HepG2 (cell line): ENCODE results near the gene MYOF. TPM values are rescaled to one million over a fixed set of nuclear protein-coding genes. Genes with fewer than 3 reads are reported as not detected.

Experiments used
- ATAC-seq: fragments of 200-7000 bp; cut with Tn5 transposase; 3 replicates; pipeline ENCODE4 v1.9.1; 2020; ENCODE audit warnings: mild to moderate bottlenecking, moderate library complexity
- BruUV-seq: library from RNA; stranded (reverse); fragments of 400-500 nt; replicated peaks from 2 replicates; lab custom pipeline; 2021; lab: Mats Ljungman, UMichigan
- CTCF ChIA-PET: fragments of 300-600 bp; formaldehyde crosslinking; extraction: SDS; loops from one replicate; lab custom pipeline; 2021; ENCODE audit warnings: low total read pairs, inconsistent platforms, low intra/inter-chr PET ratio; lab: Yijun Ruan, JAX
- POLR2A ChIA-PET: fragments of 350-600 bp; sonication (Branson Sonifier 250); formaldehyde crosslinking; loops from one replicate; lab custom pipeline; 2020; ENCODE audit warnings: antibody characterized with exemption, inconsistent platforms; lab: Yijun Ruan, JAX
- DNase-seq: peaks from one replicate; pipeline ENCODE4 v3.0.0-alpha.2; 2015; ENCODE audit warnings: low spot score
- FAIRE-seq: peaks from 3 replicates; lab custom pipeline; 2011; peaks lifted over from hg19 to GRCh38; lab: Jason Lieb, UNC
- H2AFZ ChIP-seq: one replicate; pipeline ENCODE4 v1.6.1; 2011; ENCODE audit warnings: low read length, inconsistent platforms
- H3K27ac ChIP-seq: fragments of 300-600 bp; 3 replicates; pipeline ENCODE4 v1.8.0; 2011; ENCODE audit warnings: mixed run types, mild to moderate bottlenecking, mixed read lengths, low read length, inconsistent platforms; ENCODE audit not compliant: insufficient read depth; ENCODE audit errors: extremely low read length
- H3K27me3 ChIP-seq, 2 experiments: fragments of 200-600 bp in 1 of 2; 2 replicates in 1 of 2; 3 replicates in 1 of 2; pipeline versions ENCODE4 v1.6.0 to v1.8.0; 2011; ENCODE audit warnings: low read length in 2 of 2, mild to moderate bottlenecking in 2 of 2, moderate library complexity in 2 of 2, inconsistent platforms in 1 of 2; ENCODE audit not compliant: insufficient read depth in 2 of 2, control insufficient read depth in 1 of 2
- H3K36me3 ChIP-seq, 2 experiments: fragments of 200-600 bp in 1 of 2; replicated peaks in 1 of 2; 2 replicates in 1 of 2; 3 replicates in 1 of 2; pipeline versions ENCODE4 v1.5.1 to v1.8.0; 2011; ENCODE audit warnings: low read length in 2 of 2, inconsistent platforms in 1 of 2; ENCODE audit not compliant: insufficient read depth in 2 of 2, control insufficient read depth in 1 of 2
- H3K4me1 ChIP-seq: 2 replicates; pipeline ENCODE4 v1.5.1; 2012; ENCODE audit warnings: low read length, inconsistent platforms; ENCODE audit not compliant: insufficient read depth
- H3K4me2 ChIP-seq: 2 replicates; pipeline ENCODE4 v1.6.0; 2011; ENCODE audit warnings: low read depth, low read length, inconsistent platforms
- H3K4me3 ChIP-seq, 3 experiments: fragments of 200-600 bp in 1 of 3; sonication (generic), shearing (Covaris generic) in 1 of 3; replicated peaks in 1 of 3; 2 replicates each; pipeline ENCODE4 v1.5.1; 2011 to 2016; ENCODE audit warnings: low read length in 3 of 3, inconsistent platforms in 2 of 3, low read depth in 2 of 3, mild to moderate bottlenecking in 2 of 3, control low read depth in 1 of 3, mixed read lengths in 1 of 3; ENCODE audit not compliant: insufficient read depth in 1 of 3
- H3K79me2 ChIP-seq: one replicate; pipeline ENCODE4 v1.6.1; 2011; ENCODE audit warnings: low read length, inconsistent platforms; ENCODE audit not compliant: insufficient read depth
- H3K9ac ChIP-seq: 2 replicates; pipeline ENCODE4 v1.6.0; 2011; ENCODE audit warnings: mild to moderate bottlenecking, low read depth, low read length, inconsistent platforms; ENCODE audit not compliant: insufficient read depth
- H3K9me3 ChIP-seq: 2 replicates; pipeline ENCODE4 v1.5.1; 2012; ENCODE audit warnings: mild to moderate bottlenecking, low read length
- H4K20me1 ChIP-seq: 2 replicates; pipeline ENCODE4 v1.6.0; 2011; ENCODE audit warnings: inconsistent platforms, mild to moderate bottlenecking, low read length, moderate library complexity; ENCODE audit not compliant: insufficient read depth
- ATF1 ChIP-seq: IDR thresholded peaks from 2 replicates; pipeline ENCODE4 v1.6.1; 2016; ENCODE audit warnings: mild to moderate bottlenecking, control low read depth
- CCAR2 ChIP-seq: fragments of 200-400 bp; formaldehyde crosslinking; optimal IDR thresholded peaks from 2 replicates; pipeline ENCODE3; 2018; ENCODE audit warnings: low read depth, mild to moderate bottlenecking, low read length, moderate library complexity
- MED13 ChIP-seq: sonication (generic); formaldehyde crosslinking; IDR thresholded peaks from 2 replicates; pipeline ENCODE4 v1.5.0; 2020; ENCODE audit warnings: missing genetic modification reagents
- NFE2L2 ChIP-seq: fragments of 150-350 bp; IDR thresholded peaks from 2 replicates; pipeline ENCODE4 v1.6.1; 2014; ENCODE audit warnings: low read length
- PHF8 ChIP-seq: sonication (generic); formaldehyde crosslinking; IDR thresholded peaks from 2 replicates; pipeline ENCODE4 v1.5.0; 2020; ENCODE audit warnings: missing genetic modification reagents
- PRPF4 ChIP-seq: fragments of 200-400 bp; formaldehyde crosslinking; IDR thresholded peaks from 2 replicates; pipeline ENCODE4 v1.6.1; 2016; ENCODE audit warnings: low read length, low read depth; ENCODE audit not compliant: poor library complexity, severe bottlenecking
- U2AF1 ChIP-seq: fragments of 200-400 bp; formaldehyde crosslinking; optimal IDR thresholded peaks from 2 replicates; pipeline ENCODE3; 2017; ENCODE audit warnings: mild to moderate bottlenecking, low read depth, low read length
- ZFP90 ChIP-seq: sonication (generic); formaldehyde crosslinking; IDR thresholded peaks from 2 replicates; pipeline ENCODE4 v1.8.0; 2022; ENCODE audit warnings: missing genetic modification reagents, mild to moderate bottlenecking, inconsistent platforms, borderline replicate concordance
- ZSCAN31 ChIP-seq: sonication (generic); formaldehyde crosslinking; IDR thresholded peaks from 2 replicates; pipeline ENCODE4 v1.5.0; 2020; ENCODE audit warnings: low read depth, mild to moderate bottlenecking, missing genetic modification reagents
- WGBS: methylation state at CpG from one replicate; pipeline ENCODE4 v1.1.6; 2017; ENCODE audit warnings: low lambda C conversion rate; 5-methylcytosine and 5-hydroxymethylcytosine counted together
- in situ Hi-C: cut with HindIII; loops from 2 replicates; pipeline ENCODE4 v1.10.0; 2017; ENCODE audit warnings: low pct_unique_long_range_greater_than_20kb; ENCODE audit not compliant: extremely low pct_ligation_motif_present
- intact Hi-C: fragments of 100-400 bp; cut with micrococcal nuclease; formaldehyde crosslinking; loops from one replicate; pipeline ENCODE4 v1.10.0; 2022; ENCODE audit not compliant: unreplicated experiment
- polyA plus RNA-seq, 8 experiments: library from polyadenylated mRNA; depleted of rRNA in 3 of 8; stranded (reverse) in 7 of 8; unstranded in 1 of 8; fragments of >200 nt; fragmentation: Illumina TruSeq in 4 of 8; extraction: Trizol in 4 of 8; gene quantifications; 2 replicates each; pipeline versions ENCODE4 v1.2.1 to v1.2.3, GENCODE V29; 2011 to 2016; ENCODE audit warnings: low read depth in 4 of 8, missing spikeins in 1 of 8, mixed read lengths in 1 of 8; ENCODE audit not compliant: insufficient read depth in 1 of 8
- total RNA-seq, 5 experiments: library from RNA; depleted of rRNA; stranded (reverse); fragments of >200 nt; fragmentation: Illumina TruSeq; extraction: Trizol; gene quantifications; 2 replicates each; pipeline ENCODE4 v1.2.3, GENCODE V29; 2016; ENCODE audit warnings: low read depth in 1 of 5
- TF ChIP-seq, protein P1 (sequence below): fragments of 450-650 bp; IDR thresholded peaks from 2 replicates; pipeline ENCODE4 v1.6.1; 2016
- TF ChIP-seq, protein P2 (sequence below): IDR thresholded peaks from 2 replicates; pipeline ENCODE4 v1.6.1; 2016; ENCODE audit warnings: control low read depth
- TF ChIP-seq, protein P3 (sequence below): IDR thresholded peaks from 2 replicates; pipeline ENCODE4 v1.6.1; 2012; ENCODE audit warnings: inconsistent platforms

The MYOF gene
- total and polyA plus RNA-seq, 2 of the 13 experiments (the other 11 are each of a cell fraction or from before 2014, with no cell fraction given): 0.18 to 0.42 TPM

DNA sequence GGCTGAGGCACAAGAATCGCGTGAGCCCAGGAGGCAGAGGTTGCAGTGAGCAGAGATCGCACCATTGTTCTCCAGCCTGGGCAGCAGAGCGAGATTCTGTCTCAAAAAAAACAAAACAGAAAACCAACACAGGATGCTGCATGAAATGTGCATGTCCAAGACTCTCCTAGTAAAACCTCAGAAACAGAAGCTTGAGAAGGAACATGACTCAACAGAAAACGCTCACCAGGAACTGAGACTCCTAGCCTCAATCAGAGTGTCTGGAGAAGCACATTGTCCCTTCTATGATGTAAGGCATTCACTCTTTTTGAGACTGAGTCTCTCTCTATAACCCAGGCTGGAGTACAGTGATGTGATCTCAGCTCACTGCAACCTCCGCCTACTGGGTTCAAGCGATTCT is 168.3 kb downstream of the MYOF start:
- TF ChIP-seq ATF1 (CRISPR knock-in tag) (no peak), PRPF4 (no peak), U2AF1 (no peak), ZFP90 (CRISPR knock-in tag) (no peak), PHF8 (CRISPR knock-in tag) (no peak), MED13 (CRISPR knock-in tag) (no peak), NFE2L2 (peak; percentile 44; the same call in 1 of the 2 replicates)
- TF ChIP-seq, protein P1, sequence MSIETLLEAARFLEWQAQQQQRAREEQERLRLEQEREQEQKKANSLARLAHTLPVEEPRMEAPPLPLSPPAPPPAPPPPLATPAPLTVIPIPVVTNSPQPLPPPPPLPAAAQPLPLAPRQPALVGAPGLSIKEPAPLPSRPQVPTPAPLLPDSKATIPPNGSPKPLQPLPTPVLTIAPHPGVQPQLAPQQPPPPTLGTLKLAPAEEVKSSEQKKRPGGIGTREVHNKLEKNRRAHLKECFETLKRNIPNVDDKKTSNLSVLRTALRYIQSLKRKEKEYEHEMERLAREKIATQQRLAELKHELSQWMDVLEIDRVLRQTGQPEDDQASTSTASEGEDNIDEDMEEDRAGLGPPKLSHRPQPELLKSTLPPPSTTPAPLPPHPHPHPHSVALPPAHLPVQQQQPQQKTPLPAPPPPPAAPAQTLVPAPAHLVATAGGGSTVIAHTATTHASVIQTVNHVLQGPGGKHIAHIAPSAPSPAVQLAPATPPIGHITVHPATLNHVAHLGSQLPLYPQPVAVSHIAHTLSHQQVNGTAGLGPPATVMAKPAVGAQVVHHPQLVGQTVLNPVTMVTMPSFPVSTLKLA: no peak
- TF ChIP-seq, all 625 proteins: peak for 1
- ChIA-PET POLR2A (no interaction called here), CTCF (no interaction called here)
- Histone ChIP-seq H3K79me2 (no peaks in the 10 kb centered on the region), H3K4me2 (no peak overlapping the region), H3K4me3 (no peak overlapping the region), H2AFZ (no peak overlapping the region), H3K4me1 (no peaks in the 10 kb centered on the region), H3K9ac (no peak overlapping the region), H4K20me1 (no peaks in the 10 kb centered on the region), H3K27me3 (no peaks in the 10 kb centered on the region), H3K27ac (no peak overlapping the region), H3K36me3 (no peaks in the 10 kb centered on the region), H3K9me3 (no peaks in the 10 kb centered on the region)
- intact Hi-C loops (no loop called here), in situ Hi-C loops (no loop called here)
- BruUV-seq: no TSS peak
- no peak for FAIRE-seq
- no peak for ATAC-seq
- DNase-seq: no peak
- 81% methylated on average over 5 of the region's 7 CpGs for WGBS

DNA sequence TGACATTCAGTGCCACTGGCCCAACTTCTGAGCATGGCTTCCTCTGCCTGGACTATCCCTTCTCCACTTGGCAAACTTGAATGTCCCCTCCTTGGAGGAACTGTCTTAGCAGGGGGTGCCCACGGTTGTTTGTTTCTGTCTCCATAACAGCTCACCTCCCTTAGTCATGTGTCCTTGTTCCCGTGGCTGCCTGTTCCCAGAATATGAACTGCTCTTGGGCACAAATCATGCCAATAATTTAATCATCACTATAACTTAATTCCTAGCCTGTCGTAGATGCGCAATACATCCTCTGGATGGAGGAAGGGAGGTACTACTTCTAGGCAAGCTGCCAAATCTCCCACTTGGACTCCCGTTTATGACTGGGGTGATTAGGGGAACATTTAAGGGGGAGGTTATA is 173.1 kb downstream of the MYOF start:
- Histone ChIP-seq H3K4me3 (no peak overlapping the region), H3K9ac (no peak overlapping the region), H3K27me3 (no peaks in the 10 kb centered on the region), H4K20me1 (no peaks in the 10 kb centered on the region), H3K79me2 (no peaks in the 10 kb centered on the region), H3K4me1 (no peaks in the 10 kb centered on the region), H3K4me2 (no peak overlapping the region), H2AFZ (no peak overlapping the region), H3K9me3 (no peaks in the 10 kb centered on the region), H3K27ac (no peak overlapping the region), H3K36me3 (no peaks in the 10 kb centered on the region)
- intact Hi-C loops: no loop called here
- TF ChIP-seq, protein P2, sequence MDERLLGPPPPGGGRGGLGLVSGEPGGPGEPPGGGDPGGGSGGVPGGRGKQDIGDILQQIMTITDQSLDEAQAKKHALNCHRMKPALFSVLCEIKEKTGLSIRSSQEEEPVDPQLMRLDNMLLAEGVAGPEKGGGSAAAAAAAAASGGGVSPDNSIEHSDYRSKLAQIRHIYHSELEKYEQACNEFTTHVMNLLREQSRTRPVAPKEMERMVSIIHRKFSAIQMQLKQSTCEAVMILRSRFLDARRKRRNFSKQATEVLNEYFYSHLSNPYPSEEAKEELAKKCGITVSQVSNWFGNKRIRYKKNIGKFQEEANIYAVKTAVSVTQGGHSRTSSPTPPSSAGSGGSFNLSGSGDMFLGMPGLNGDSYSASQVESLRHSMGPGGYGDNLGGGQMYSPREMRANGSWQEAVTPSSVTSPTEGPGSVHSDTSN: no peak
- no peak for TF ChIP-seq ZSCAN31
- no peak for TF ChIP-seq CCAR2
- TF ChIP-seq, protein P3, sequence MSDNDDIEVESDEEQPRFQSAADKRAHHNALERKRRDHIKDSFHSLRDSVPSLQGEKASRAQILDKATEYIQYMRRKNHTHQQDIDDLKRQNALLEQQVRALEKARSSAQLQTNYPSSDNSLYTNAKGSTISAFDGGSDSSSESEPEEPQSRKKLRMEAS: no peak
- ATAC-seq (no peak), FAIRE-seq (no peak), DNase-seq (no peak)
- BruUV-seq: no TSS peak
- 53% methylated on average over 5 of the region's 5 CpGs for WGBS
- ChIA-PET CTCF (no interaction called here), POLR2A (no interaction called here)
- in situ Hi-C loops: no loop called here
